ENCODE measurements around the gene TSEN2. TPM values are rescaled to one million over a fixed set of nuclear protein-coding genes. Genes with fewer than 3 reads are reported as not detected.

The TSEN2 gene
- total and polyA plus RNA-seq, 2 of the 4 experiments (the other 2 are of a cell fraction) = 9.5 to 14.2 TPM

GRCh38 chr3:12468757-12469156 lies 15.5 kb upstream of the TSEN2 start:
- no peak overlapping the region for H3K4ac ChIP-seq (ENCODE audit: low read depth, low read length)
- no peaks in the 10 kb centered on the region for H4K20me1 ChIP-seq (ENCODE audit: insufficient read depth, low read length)
- no peak overlapping the region for H2BK120ac ChIP-seq (ENCODE audit: low read depth, low read length)
- H4K8ac ChIP-seq (ENCODE audit: low read depth in 2 of 2, low read length in 2 of 2) = no peak overlapping the region
- no peak overlapping the region for H3K4me3 ChIP-seq (ENCODE audit: insufficient read depth, low read depth, low read length)
- no peak overlapping the region for H3K27ac ChIP-seq (ENCODE audit: insufficient read depth, low read length)
- intact Hi-C loops (cut with micrococcal nuclease) = no loop called here
- POLR2A ChIA-PET (ENCODE audit: unreplicated experiment) = no interaction called here
- H3K9me1 ChIP-seq (ENCODE audit: insufficient read depth, low read length) = no peaks in the 10 kb centered on the region; the same call in 1 of the 2 replicates
- no peak overlapping the region for H3K56ac ChIP-seq (ENCODE audit: extremely low read depth, insufficient read depth, low read length)
- DNase-seq = no peak
- in situ Hi-C loops (cut with MboI; ENCODE audit: low sequenced_read_pairs) = no loop called here
- no peak overlapping the region for H4K91ac ChIP-seq (ENCODE audit: insufficient read depth, low read depth, low read length)
- CTCF ChIA-PET = no interaction called here
- 64% methylated on average over 2 of the region's 2 CpGs; no CpG with 5 or more reads in 1 of the 2 experiments for WGBS, 2 experiments (ENCODE audit: extremely low coverage in 2 of 2, insufficient read length in 1 of 2)
- H3K9me3 ChIP-seq (ENCODE audit: control insufficient read depth, insufficient read depth, low read length) = no peaks in the 10 kb centered on the region
- H3K9ac ChIP-seq (ENCODE audit: low read depth, low read length) = no peak overlapping the region
- no peak overlapping the region for H2AK9ac ChIP-seq (replicated peaks; ENCODE audit: low read depth, low read length, poor library complexity)
- no TSS peak for BruUV-seq (replicated peaks)
- H3K36me3 ChIP-seq (ENCODE audit: control insufficient read depth, insufficient read depth, low read length) = no peaks in the 10 kb centered on the region
- H3K18ac ChIP-seq (ENCODE audit: low read depth, low read length) = no peak overlapping the region
- H2BK5ac ChIP-seq (ENCODE audit: low read depth, low read length, poor library complexity, severe bottlenecking) = no peak overlapping the region
- no peak overlapping the region for H3K23ac ChIP-seq (ENCODE audit: low read depth, low read length)
- no peak overlapping the region for H3K4me2 ChIP-seq (ENCODE audit: low read depth, low read length)
- no peak overlapping the region for H4K5ac ChIP-seq (ENCODE audit: low read depth, low read length)
- no peak overlapping the region for H2BK15ac ChIP-seq (ENCODE audit: low read depth, low read length)
- dilution Hi-C loops (cut with HindIII; ENCODE audit: low sequenced_read_pairs, unreplicated experiment) = no loop called here
- H3K27me3 ChIP-seq (ENCODE audit: control insufficient read depth, insufficient read depth, low read length) = peaks cover 1% of the 10 kb centered on the region; the same call in 1 of the 2 replicates
- H3K79me1 ChIP-seq (ENCODE audit: low read depth in 1 of 2, low read length in 2 of 2) = no peaks in the 10 kb centered on the region
- TF ChIP-seq MAFK (IDR thresholded peaks at IDR 0.05; ENCODE audit: low read depth, low read length) = no peak
- TF ChIP-seq RCOR1 (IDR thresholded peaks at IDR 0.05; ENCODE audit: insufficient replicate concordance, low read length) = no peak
- TF ChIP-seq MAZ (IDR thresholded peaks at IDR 0.05; ENCODE audit: borderline replicate concordance, low read depth, low read length) = no peak
- no peak for TF ChIP-seq CTCF (conservative IDR thresholded peaks at IDR 0.05; ENCODE audit: low read depth, low read length)
- no peak for TF ChIP-seq FOS (IDR thresholded peaks at IDR 0.05; ENCODE audit: low read depth, low read length)
- no peak for TF ChIP-seq MXI1 (IDR thresholded peaks at IDR 0.05; ENCODE audit: borderline replicate concordance, low read depth, low read length)
- no peak for TF ChIP-seq USF2 (IDR thresholded peaks at IDR 0.05; ENCODE audit: low read depth, low read length)
- TF ChIP-seq SMC3 (IDR thresholded peaks at IDR 0.05; ENCODE audit: low read depth, low read length) = no peak
- TF ChIP-seq RAD21 (IDR thresholded peaks at IDR 0.05; ENCODE audit: low read length) = no peak
- TF ChIP-seq NFE2L2 (IDR thresholded peaks at IDR 0.05; ENCODE audit: low read depth, low read length) = no peak
- no peak for TF ChIP-seq POLR2A (IDR thresholded peaks at IDR 0.05; ENCODE audit: low read depth, low read length)
- no peak for TF ChIP-seq RFX5 (IDR thresholded peaks at IDR 0.05; ENCODE audit: low read depth, low read length)
- no peak for TF ChIP-seq CEBPB (IDR thresholded peaks at IDR 0.05; ENCODE audit: low read depth, low read length)
- no peak for TF ChIP-seq CHD1 (IDR thresholded peaks at IDR 0.05; ENCODE audit: low read depth, low read length)
- TF ChIP-seq BHLHE40 (IDR thresholded peaks at IDR 0.05; ENCODE audit: low read depth, low read length) = no peak
- TF ChIP-seq ELK1 (IDR thresholded peaks at IDR 0.05; ENCODE audit: borderline replicate concordance, low read depth, low read length) = no peak
- H3K4me1 ChIP-seq (ENCODE audit: control insufficient read depth, insufficient read depth, low read length) = no peaks in the 10 kb centered on the region
- no peak for ATAC-seq (ENCODE audit: low read depth)
- H2AK5ac ChIP-seq (ENCODE audit: low read depth, low read length) = no peak overlapping the region
- no peak overlapping the region for H2BK20ac ChIP-seq (ENCODE audit: low read depth, low read length)
- no peak overlapping the region for H2AFZ ChIP-seq (replicated peaks; ENCODE audit: low read length, poor library complexity)
- H3K14ac ChIP-seq (replicated peaks; ENCODE audit: low read depth, low read length) = no peak overlapping the region

All from IMR-90 (cell line).